Right renal pelvis (tissue), 4 donors: Measurements from ENCODE around the gene NEURL2. TPM values are rescaled to one million over a fixed set of nuclear protein-coding genes. Genes with fewer than 3 reads are reported as not detected.
"Not testable (repeated sequence)": the region's sequence is repeated elsewhere in the genome, so short reads cannot be mapped to it uniquely, and the experiment has no call there.

Experiments
- DNase-seq, 4 donors: peaks; one replicate each; pipeline ENCODE4 v3.0.0-alpha.2; 2013; ENCODE audit warnings: low read depth in 4 of 4, low spot score in 3 of 4, missing footprints in 1 of 4
- polyA plus RNA-seq, 4 donors: library from polyadenylated mRNA; unstranded; fragments of 120-200 nt; gene quantifications; one replicate each; pipeline ENCODE4 v1.2.1, GENCODE V29; 2013; ENCODE audit not compliant: insufficient read length in 4 of 4

The NEURL2 gene, protein sequence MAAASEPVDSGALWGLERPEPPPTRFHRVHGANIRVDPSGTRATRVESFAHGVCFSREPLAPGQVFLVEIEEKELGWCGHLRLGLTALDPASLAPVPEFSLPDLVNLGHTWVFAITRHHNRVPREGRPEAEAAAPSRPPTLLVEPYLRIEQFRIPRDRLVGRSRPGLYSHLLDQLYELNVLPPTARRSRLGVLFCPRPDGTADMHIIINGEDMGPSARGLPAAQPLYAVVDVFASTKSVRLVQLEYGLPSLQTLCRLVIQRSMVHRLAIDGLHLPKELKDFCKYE
- polyA plus RNA-seq, result 1 to 10 TPM; 4.3 to 8.2 (median 5.0) TPM

DNA sequence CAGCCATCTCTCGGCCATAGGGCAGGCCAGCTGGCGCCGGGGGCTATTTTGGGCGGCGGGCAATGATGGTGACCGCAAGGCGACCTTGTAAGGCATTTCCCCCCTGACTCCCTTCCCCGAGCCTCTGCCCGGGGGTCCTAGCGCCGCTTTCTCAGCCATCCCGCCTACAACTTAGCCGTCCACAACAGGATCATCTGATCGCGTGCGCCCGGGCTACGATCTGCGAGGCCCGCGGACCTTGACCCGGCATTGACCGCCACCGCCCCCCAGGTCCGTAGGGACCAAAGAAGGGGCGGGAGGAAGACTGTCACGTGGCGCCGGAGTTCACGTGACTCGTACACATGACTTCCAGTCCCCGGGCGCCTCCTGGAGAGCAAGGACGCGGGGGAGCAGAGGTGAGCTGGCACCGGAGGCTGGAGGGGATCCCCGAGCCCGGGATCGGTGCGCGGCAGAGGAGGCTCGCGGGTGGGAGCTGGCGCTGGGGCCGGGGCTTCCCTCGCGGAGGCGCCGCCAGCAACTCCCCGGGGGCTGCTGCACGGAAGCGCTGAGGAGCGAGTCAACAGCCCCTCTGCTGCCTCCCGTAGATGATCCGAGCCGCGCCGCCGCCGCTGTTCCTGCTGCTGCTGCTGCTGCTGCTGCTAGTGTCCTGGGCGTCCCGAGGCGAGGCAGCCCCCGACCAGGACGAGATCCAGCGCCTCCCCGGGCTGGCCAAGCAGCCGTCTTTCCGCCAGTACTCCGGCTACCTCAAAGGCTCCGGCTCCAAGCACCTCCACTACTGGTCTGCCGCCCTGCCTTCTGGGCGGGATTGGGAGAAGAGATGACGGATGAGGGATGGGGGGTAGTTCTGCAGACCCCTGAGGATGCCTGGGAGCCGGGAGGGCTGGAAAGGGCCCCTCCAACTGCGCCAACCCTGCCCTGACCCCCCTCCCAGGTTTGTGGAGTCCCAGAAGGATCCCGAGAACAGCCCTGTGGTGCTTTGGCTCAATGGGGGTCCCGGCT lies at the start of gene NEURL2, which contains the start of gene CTSA:
NEURL2 (minus strand) TSS at position 224 of the 999 bp plus-strand sequence; CDS start at position 7, 217 bp downstream.
CTSA (plus strand) TSS at position 351 of the 999 bp plus-strand sequence; CDS start at position 585, 234 bp downstream.
- DNase-seq, result peak; percentile 84 to 90 (median 86)

DNA sequence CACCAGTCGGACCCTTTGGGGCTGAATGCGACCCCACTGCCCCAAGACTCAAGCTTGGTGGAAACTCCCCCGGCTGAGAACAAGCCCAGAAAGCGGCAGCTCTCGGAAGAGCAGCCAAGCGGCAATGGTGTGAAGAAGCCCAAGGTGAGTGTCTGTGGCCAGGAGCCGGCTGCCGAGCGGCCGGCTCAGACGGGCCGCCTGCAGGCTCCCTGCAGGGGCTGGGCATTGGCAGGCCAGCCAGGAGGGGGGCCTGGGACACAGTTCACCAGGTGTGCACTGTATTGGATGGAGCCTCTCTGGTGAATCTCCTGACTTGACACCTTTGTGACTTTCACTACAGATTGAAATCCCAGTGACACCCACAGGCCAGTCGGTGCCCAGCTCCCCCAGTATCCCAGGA lies 49.5 kb upstream of the NEURL2 start:
- no peak for DNase-seq

DNA sequence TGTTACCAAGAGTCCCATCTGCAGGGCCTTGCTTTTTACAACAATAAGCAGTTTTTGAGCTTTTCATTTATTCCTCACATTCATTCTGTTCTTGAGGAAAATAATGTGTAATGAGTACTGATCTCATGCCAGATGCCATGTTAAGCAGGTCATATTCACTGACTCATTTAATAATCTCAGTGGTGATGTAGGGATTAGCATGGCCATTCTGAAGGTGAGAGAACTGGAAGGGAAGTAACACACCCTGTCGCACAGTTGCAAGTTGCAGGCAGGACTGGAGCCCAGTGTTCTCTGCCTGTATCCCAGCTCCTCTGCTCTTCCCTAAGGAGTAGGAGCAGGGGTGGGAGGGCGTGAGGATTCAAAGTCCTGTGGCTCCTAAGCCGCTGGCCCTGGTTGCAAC lies 49.0 kb upstream of the NEURL2 start:
- no peak for DNase-seq

DNA sequence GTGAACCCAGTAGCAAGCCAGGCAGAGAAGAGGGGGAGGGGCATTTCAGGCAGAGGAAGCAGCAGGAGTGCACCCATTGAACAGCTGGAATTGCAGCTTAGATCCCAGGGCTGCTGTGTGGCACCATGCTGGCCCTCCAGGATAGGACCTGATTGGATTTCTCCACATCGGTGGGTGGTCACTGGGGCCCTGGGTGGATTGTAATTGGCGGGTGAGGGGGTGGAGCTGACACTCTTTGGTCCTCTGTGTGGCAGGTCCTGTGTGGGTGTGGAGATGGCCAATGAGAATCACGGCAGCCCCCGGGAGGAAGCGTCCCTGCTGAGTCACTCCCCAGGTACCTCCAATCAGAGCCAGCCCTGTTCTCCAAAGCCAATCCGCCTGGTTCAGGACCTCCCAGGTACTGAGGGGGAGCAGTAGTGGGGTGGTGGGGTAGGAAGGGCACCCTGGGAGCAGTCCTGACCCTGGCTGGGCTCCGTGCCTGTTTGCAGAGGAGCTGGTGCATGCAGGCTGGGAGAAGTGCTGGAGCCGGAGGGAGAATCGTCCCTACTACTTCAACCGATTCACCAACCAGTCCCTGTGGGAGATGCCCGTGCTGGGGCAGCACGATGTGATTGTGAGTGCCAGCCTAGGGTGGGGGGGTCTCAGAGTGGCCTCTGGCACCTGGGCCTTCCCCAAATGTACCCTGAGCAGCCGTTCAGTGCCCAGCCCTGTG lies 47.9 kb upstream of the NEURL2 start:
- DNase-seq, result no peak

DNA sequence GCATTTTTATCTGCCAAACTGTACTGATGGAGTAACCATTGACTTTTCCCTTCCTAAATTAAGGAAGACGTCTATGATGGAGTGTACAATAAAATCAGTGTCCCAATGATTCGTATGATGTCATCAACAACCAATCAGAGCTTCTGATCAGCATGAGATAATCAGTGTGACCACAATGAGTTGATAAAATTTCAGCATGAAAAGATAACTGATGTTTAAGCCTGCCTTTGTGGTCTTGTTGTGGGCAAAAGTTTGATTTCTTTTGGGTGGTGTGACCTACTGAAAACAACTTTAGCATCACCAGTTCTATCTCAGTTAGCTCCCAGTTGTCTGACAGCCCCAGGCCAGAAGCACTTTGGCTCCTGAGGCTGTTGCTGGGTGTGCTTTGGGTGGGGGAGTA lies 46.8 kb upstream of the NEURL2 start:
- no peak for DNase-seq

DNA sequence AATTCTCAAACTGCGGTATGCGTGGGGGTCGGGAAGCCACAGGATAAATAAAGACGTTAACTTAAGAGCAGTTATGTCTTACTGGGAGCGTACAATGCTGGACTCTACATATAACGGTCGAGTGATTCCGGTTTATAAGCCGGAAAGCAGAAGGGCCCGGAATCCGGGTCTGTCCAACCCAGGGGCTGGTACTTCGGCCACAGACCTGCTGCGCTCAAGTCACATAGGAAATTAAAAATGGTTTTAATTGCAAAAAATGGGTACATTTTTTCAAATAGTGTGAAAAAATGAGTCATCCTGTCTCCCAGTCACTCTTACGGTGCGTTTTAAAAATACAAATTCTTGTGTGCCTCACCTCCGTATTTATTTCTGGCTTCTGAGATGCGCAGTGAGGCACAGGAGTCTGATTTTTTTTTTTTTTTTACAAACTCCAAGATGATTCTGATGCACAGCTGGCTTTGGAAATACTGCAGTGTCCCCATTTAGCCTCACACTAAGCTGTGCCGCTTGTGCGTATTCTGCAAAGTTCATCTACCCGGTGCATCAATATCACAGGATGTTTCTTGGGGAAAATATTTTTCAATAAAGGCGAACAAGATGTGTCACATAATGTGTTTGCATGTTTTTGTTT lies 44.5 kb upstream of the NEURL2 start:
- no peak for DNase-seq

DNA sequence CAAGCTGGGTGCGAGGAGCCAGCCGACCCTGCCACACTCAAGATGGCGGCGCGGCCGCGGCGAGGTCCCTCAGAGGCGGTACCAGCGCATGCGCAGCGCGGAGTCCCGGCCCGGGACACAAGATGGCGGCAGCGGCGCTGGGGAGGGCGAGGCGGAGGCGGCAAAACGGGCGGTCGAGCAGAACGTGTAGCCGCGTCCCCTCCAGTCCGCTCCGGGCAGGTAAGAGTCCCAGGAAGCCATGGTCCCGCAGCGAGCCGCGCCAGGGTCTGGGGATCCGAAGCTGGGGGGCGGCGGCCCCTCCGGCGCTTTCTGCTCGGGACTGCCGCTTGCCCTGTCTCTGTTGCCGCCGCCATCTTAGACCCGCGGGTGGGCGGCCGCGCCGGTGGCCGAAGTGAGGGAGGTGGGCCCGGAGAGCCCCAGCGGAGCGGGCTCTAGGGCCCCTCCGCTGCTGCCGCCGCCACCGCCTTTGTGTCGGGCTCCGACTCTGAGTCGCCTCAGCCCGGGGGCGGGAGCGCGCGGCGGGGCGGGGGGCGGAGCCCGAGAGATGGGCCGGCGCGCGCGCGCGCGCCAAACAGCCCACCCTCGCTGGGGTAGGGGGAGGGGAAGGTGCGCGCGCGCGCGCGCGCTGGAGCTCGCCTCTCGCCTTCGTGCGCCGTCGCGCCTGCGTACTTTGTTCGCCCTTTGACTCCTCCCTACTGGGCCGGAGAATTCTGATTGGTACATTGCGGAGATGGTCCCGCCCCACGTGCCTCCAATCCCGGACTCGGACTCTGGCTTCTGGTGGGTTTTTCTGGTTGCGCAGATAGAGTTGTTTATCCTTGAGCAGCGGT lies 43.8 kb upstream of the NEURL2 start, which contains the start of gene PCIF1:
PCIF1 (plus strand) TSS at position 98 of the 830 bp plus-strand sequence. CDS start 4,317 bp downstream, outside the sequence.
- DNase-seq, result peak; percentile 98 to 100 (median 99)

DNA sequence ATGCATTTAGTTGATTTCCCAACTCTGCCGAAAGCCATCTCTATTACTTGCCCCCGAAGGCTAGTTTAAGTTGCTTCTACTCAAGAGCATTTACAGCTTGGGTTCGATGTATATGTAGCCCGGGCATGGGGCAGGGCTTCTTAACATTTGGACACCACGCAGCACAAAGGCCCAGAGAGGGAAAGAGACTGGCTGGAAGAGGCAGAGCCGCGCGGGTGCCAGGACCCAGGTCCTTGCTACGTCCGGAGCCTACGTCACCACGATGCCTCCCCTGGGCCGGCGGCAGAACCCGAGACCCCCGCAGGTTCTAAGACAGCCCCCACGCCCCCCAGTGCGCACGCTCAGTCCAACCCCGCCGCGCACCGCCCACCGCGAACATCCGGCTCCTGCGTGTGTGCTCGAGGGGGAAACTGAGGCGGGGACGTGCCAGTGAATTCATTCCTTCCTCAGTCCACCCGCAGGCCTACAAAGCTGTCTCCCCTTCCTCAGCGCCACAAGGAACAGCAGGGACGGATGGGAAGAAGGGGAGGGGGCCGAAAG lies 43.1 kb upstream of the NEURL2 start:
- DNase-seq, result no peak

DNA sequence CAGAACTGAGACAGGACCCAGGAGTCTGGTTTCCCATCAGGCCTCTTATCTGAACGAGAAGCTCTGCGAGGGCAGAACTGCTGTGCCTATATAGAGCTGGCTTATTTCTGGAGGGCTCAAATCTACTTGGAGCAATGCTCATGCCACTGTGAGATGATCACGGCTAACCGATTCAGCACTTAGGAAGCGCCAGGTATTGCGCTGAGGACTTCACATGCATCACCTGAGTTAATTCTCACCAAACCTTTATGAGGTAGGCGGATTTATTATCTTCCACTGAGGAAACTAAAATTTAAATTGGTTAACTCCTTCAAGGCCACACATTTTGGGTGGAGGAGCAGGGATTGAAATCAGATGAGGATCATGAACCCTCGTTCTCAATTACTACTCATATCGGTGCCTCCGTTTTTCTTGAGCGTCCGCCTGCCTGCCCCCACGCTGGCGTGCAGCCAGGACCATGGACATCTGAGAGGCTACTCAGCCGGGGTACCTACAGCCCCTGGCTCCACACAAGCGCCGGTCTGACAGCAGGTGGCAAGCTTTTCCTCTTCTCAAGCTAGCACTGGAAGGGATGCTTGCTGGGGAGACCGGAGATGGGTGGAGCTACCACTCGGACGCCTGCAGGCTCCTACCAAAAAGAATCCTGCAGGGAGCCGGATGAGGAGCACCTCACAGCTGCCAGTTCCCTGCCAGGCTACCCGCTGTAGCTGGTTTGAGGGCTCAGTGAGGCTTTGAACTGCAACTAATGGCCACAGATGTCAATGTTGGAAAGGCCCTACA lies 42.4 kb upstream of the NEURL2 start:
- no peak for DNase-seq

DNA sequence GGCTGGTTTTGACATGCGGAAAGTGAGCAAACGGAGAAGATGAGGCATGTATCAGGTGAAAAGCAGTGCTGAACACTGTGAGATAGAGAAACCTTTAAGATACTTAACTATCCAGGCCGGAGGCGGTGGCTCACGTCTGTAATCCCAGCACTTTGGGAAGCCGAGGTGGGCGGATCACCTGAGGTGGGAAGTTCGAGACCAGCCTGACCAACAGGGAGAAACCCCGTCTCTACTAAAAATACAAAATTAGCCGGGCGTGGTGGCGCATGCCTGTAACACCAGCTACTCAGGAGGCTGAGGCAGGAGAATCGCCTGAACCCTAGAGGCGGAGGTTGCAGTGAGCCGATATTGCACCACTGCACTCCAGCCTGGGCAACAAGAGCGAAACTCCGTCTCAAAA lies 40.7 kb upstream of the NEURL2 start:
- DNase-seq, result not testable (repeated sequence)

DNA sequence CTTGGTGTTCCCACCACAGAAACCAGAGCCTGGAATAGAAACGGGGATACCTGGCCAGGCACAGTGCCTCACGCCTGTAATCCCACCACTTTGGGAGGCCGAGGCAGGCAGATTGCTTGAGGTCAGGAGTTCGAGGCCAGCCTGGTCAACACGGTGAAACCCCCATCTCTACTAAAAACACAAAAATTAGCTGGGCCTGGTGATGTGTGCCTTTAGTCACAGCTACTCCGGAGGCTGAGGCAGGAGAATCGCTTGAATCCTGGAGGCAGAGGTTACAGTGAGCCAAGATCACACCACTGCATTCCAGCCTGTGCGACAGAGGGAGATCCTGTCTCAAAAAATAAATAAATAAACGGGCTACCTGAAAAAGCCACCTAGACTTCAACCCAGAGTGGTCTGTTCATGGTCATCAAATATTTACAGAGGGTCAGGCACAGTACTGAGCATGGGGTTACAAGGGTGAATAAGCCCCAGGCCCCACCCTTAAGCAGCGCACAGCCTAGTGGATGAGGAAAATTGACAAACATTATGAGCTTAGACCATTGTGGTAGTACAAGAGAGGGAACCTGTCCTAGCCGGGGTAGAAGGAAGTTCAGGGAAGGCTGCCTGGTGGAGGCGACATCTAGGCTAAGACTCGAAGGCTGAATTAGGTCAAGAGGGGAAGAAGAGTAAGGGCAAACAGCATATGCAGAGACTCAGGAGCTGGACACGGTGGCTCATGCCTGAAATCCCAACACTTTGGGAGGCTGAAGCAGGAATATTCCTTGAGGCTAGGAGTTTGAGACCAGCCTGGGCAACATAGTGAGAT lies 36.3 kb upstream of the NEURL2 start:
- DNase-seq, result no peak

DNA sequence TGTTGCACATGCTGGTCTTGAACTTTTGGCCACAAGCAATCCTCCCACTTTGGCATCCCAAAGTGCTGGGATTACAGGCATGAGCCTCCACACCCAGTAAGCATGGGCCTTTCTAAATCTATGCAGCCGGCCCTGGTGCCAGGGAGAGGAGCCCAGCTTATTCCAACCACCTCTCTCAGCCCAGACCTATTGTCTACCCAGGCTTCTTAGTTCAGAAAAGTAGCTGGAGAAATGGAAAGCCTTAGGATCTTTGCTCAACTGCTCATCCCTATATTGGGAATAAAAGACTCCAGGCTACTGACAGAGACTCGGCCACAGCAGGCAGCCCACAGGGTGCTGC lies 35.7 kb upstream of the NEURL2 start:
- DNase-seq, result no peak

DNA sequence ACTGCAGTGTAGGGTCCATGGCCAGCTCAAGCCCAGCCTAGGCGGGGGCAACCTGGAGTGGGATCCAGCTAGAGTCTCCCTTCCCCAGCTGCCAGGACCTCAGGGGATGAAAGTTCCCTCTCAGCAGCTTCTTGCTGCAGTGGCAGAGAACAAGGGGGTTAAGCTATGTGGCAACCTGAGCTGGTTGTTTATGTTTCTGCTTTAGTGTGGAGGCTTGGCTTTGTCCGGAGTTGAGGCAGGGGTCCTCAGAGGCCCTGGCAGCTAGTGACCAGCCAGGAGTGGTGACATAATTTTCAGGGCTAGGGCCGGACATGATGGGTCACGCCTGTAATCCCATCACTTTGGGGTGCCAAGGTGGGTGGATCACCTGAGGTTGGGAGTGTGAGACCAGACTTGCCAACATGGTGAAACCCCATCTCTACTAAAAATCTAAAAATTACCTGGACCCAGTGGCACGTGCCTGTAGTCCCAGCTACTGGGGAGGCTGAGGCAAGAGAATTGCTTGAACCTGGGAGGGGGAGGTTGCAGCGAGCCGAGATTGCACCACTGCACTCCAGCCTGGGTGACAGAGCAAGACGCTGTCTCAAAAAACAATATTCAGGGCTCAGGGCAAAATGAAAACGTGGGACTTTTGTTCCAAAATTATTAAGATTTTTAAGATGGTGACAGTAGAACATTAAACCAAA lies 35.0 kb upstream of the NEURL2 start:
- no peak for DNase-seq

DNA sequence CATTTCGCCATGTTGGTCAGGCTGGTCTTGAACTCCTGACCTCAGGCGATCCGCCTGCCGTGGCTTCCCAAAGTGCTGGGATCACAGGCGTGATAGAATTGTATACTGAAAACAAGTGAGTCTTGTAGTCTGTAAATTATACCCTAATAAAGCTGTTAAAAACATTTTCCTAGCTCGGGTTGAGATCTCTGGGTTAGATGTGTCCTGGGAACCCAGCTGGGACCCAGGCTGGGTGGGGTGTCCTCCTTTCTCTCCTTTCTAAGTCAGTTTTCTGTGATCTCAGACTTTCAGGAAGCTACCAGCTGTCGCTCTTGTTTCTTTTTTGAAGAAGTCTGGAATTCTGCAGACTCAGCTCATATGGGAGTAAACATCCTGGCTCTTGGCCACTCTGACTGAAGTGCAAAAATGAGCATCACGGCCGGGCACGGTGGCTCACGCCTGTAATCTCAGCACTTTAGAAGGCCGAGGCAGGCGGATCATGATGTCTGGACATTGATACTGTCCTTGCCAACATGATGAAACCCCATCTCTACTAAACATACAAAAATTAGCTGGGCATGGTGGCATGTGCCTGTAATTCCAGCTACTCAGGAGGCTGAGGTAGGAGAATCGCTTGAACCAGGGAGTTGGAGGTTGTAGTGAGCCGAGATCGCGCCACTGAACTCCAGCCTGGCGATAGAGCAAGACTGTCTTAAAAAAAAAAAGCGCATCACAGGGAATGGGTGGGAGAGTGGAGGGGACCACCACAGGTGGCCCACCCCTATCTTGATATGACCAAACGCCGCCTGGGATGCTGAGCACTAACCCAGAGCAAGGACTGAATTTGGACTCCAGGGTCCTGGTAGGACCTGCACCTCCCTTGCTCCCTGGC lies 33.6 kb upstream of the NEURL2 start:
- DNase-seq, result no peak

DNA sequence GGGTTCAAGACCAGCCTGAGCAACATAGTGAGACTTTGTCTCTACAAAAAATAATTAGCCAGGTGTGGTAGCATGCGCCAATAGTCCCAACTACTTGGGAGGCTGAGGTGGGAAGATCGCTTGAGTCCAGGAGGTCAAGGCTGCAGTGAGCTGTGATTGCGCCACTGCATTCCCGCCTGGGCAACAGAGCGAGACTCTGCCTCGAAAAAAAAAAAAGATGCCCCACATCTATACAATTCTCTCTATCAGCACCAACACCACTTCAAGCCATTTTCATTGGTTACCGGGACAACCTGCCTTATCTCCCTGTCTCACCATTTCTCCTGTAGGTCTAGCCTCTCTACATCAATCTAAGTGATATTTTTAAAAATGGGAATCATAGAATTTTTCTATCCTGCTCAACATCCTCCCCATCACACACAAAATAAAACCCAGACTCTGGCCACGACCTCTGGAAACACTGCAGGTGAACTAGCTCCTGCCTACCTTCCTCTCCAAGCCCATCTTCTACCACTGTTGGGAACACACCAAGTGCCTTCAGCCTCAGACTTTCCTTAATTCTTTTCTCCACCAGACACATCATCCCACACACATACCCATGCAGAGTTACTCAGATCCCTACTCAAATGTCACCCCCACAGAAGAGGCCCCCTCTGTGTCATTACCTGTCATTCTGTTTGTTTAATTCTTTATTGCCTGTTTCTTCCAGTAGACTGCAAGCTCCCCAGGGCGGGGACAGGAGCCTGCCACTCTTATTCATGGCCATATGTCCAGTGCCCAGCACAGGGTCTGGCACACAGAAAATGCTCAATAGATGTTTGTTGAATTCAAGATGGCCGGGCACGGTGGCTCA lies 30.6 kb upstream of the NEURL2 start:
- DNase-seq, result no peak
